Measurements from ENCODE around the gene UNC5A. TPM values are rescaled to one million over a fixed set of nuclear protein-coding genes. Genes with fewer than 3 reads are reported as not detected.

The UNC5A gene
- total RNA-seq, 1 donor from 2014 or later, result 1.7 TPM

DNA sequence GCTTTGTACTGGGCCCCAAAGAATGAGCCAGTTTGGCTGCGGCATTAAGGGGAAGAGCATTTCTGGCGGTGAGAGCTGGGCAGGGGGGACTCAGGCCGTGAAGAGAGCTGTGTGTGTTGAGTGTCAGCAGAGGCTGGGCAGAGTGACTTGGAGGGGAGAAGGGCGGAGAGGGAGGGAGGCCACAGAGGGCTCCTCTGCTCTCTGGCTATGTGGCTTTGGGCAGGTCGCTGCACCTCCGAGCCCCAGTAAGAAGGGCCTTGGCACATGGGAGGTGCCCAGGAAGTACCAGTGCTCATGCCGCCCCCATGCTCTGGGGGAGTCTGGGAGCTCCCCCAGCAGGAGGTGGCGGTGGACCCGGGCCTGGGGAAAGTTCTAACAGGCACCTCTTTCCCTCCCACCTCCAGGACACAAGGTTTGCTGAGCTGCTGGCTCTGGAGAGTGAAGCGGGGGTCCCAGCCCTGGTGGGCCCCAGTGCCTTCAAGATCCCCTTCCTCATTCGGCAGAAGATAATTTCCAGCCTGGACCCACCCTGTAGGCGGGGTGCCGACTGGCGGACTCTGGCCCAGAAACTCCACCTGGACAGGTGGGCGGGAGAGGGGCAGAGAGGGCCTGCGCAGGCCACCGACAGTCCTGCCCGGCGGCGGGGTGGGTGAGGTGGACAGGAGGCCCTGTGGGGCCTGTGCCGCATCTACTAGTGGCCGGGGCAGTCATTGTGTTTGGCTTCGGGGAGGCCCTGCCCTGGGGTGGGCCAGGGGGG lies 68.7 kb downstream of the UNC5A start:
- Mint-ChIP-seq H3K27ac (no peak overlapping the region), H3K4me1 (ENCODE audit: unreplicated experiment) (peaks cover 20% of the 10 kb centered on the region), H3K9me3 (no peaks in the 10 kb centered on the region), H3K4me3 (no peak overlapping the region), H3K36me3 (no peaks in the 10 kb centered on the region), H3K27me3 (peaks cover 21% of the 10 kb centered on the region)
- no peak for DNase-seq (ENCODE audit: extremely low spot score, unreplicated experiment)
- TF ChIP-seq, protein P1, sequence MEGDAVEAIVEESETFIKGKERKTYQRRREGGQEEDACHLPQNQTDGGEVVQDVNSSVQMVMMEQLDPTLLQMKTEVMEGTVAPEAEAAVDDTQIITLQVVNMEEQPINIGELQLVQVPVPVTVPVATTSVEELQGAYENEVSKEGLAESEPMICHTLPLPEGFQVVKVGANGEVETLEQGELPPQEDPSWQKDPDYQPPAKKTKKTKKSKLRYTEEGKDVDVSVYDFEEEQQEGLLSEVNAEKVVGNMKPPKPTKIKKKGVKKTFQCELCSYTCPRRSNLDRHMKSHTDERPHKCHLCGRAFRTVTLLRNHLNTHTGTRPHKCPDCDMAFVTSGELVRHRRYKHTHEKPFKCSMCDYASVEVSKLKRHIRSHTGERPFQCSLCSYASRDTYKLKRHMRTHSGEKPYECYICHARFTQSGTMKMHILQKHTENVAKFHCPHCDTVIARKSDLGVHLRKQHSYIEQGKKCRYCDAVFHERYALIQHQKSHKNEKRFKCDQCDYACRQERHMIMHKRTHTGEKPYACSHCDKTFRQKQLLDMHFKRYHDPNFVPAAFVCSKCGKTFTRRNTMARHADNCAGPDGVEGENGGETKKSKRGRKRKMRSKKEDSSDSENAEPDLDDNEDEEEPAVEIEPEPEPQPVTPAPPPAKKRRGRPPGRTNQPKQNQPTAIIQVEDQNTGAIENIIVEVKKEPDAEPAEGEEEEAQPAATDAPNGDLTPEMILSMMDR (conservative IDR thresholded peaks at IDR 0.05), result no peak

GRCh38 chr5:176879663-176880361 lies 69.5 kb downstream of the UNC5A start:
- no peaks in the 10 kb centered on the region for H3K9me3 Mint-ChIP-seq
- peaks cover 28% of the 10 kb centered on the region for H3K4me1 Mint-ChIP-seq (ENCODE audit: unreplicated experiment)
- no peak overlapping the region for H3K4me3 Mint-ChIP-seq
- H3K27ac Mint-ChIP-seq, result no peak overlapping the region
- no peak for DNase-seq (ENCODE audit: extremely low spot score, unreplicated experiment)
- TF ChIP-seq, protein P1 (conservative IDR thresholded peaks at IDR 0.05), result no peak
- no peaks in the 10 kb centered on the region for H3K36me3 Mint-ChIP-seq
- H3K27me3 Mint-ChIP-seq, result peaks cover 18% of the 10 kb centered on the region

- Mint-ChIP-seq H3K4me3 (no peak overlapping the region), H3K27me3 (peaks cover 11% of the 10 kb centered on the region), H3K36me3 (no peaks in the 10 kb centered on the region), H3K4me1 (ENCODE audit: unreplicated experiment) (peaks cover 24% of the 10 kb centered on the region), H3K27ac (no peak overlapping the region), H3K9me3 (no peaks in the 10 kb centered on the region)
- DNase-seq (ENCODE audit: extremely low spot score, unreplicated experiment), result no peak
- TF ChIP-seq, protein P1 (conservative IDR thresholded peaks at IDR 0.05), result no peak
These were observed 70.1 kb downstream of the UNC5A start for GRCh38 chr5:176880366-176881020.

DNA sequence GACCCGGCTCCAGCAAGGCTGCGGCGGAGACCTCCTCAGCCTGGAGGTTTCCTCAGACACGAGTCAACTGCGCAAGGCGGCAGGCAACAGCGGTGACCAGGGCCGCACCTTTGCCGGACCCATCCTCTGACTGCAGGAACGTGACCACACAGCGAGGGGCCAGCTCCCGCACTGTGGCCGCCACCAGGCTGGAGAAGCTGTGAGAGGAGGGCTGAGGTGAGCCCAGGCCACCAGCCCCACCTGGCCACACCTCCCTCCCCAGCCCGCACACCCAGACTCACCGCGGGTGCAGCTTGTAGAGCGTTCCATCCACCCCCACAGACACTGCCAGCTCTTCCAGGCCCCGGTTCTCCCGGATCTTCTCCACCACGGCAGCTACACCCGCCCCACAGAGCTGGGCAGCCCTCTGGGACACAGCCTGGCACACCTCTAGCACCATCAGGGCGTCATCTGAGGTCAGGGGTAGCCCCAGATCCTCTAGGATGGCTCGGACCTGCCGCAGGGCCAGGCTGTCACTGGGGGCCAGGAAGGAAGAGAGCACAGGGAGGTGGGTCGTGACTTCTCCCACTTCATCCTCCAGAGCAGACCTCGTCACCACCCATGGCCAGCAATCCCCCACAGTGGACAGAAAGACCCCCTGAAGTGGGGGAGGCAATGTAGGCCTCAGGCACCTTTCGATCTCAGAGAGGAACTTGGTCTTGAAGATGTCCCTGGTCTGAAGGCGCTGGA lies 70.8 kb downstream of the UNC5A start:
- H3K4me3 Mint-ChIP-seq, result no peak overlapping the region
- no peak for DNase-seq (ENCODE audit: extremely low spot score, unreplicated experiment)
- TF ChIP-seq, protein P1 (conservative IDR thresholded peaks at IDR 0.05), result no peak
- no peaks in the 10 kb centered on the region for H3K36me3 Mint-ChIP-seq
- H3K9me3 Mint-ChIP-seq, result no peaks in the 10 kb centered on the region
- H3K4me1 Mint-ChIP-seq (ENCODE audit: unreplicated experiment), result peaks cover 18% of the 10 kb centered on the region
- peaks cover 4% of the 10 kb centered on the region for H3K27me3 Mint-ChIP-seq
- no peak overlapping the region for H3K27ac Mint-ChIP-seq

- TF ChIP-seq, protein P1 (conservative IDR thresholded peaks at IDR 0.05), result no peak
- Mint-ChIP-seq H3K4me3 (no peak overlapping the region), H3K9me3 (no peaks in the 10 kb centered on the region), H3K4me1 (ENCODE audit: unreplicated experiment) (peaks cover 18% of the 10 kb centered on the region), H3K36me3 (no peaks in the 10 kb centered on the region), H3K27me3 (no peaks in the 10 kb centered on the region), H3K27ac (no peak overlapping the region)
- DNase-seq (ENCODE audit: extremely low spot score, unreplicated experiment), result no peak
These were observed 71.6 kb downstream of the UNC5A start for GRCh38 chr5:176881816-176882566.
